Tibial artery (tissue), 4 donors: ENCODE measurements around the gene IFITM2.
A peak's percentile ranks its signal among the peaks of the same experiment; 100 is the strongest.
"Not testable (repeated sequence)": the region's sequence is repeated elsewhere in the genome, so short reads cannot be mapped to it uniquely, and the experiment has no call there.

Experiments
- DNase-seq, 2 donors: peaks; one replicate each; pipeline ENCODE4 v3.0.0-alpha.2; 2019
- H3K27ac ChIP-seq, 2 donors: fragments of 200-600 bp; sonication (generic) in 1 of 2; 1 replicate in 1 of 2; 2 replicates in 1 of 2; pipeline ENCODE4 v1.5.1; 2018 to 2019; ENCODE audit warnings: mild to moderate bottlenecking in 1 of 2
- H3K27me3 ChIP-seq, 2 donors: fragments of 200-600 bp; sonication (generic) in 1 of 2; one replicate each; pipeline versions ENCODE4 v1.5.1 to v1.6.0; 2016 to 2019
- H3K36me3 ChIP-seq, 3 donors: fragments of 200-600 bp; sonication (generic) in 2 of 3; one replicate each; pipeline ENCODE4 v1.5.1; 2016 to 2019; ENCODE audit warnings: mild to moderate bottlenecking in 2 of 3
- H3K4me1 ChIP-seq, 4 donors: fragments of 200-600 bp; sonication (generic) in 2 of 4; 1 replicate in 3 of 4; 2 replicates in 1 of 4; pipeline ENCODE4 v1.5.1; 2016 to 2019
- H3K4me3 ChIP-seq, 2 donors: fragments of 200-600 bp; sonication (generic) in 1 of 2; 1 replicate in 1 of 2; 2 replicates in 1 of 2; pipeline ENCODE4 v1.5.1; 2018 to 2019; ENCODE audit warnings: mild to moderate bottlenecking in 2 of 2
- H3K9me3 ChIP-seq, 3 donors: fragments of 200-600 bp; sonication (generic) in 1 of 3; one replicate each; pipeline ENCODE4 v1.5.1; 2016 to 2019
- intact Hi-C: fragments of 100-400 bp; cut with DNase I; formaldehyde crosslinking; loops from one replicate; pipeline ENCODE4 v1.15.0; 2023; ENCODE audit warnings: low total_unique reads
- TF ChIP-seq, protein P1 (sequence below), 2 experiments: fragments of 200-600 bp in 1 of 2; fragments of 450-650 bp in 1 of 2; IDR thresholded peaks; one replicate each; pipeline ENCODE4 v1.5.1; 2017 to 2019; ENCODE audit warnings: antibody characterized with exemption in 2 of 2, mild to moderate bottlenecking in 1 of 2, moderate library complexity in 1 of 2

IFITM2 gene

DNA sequence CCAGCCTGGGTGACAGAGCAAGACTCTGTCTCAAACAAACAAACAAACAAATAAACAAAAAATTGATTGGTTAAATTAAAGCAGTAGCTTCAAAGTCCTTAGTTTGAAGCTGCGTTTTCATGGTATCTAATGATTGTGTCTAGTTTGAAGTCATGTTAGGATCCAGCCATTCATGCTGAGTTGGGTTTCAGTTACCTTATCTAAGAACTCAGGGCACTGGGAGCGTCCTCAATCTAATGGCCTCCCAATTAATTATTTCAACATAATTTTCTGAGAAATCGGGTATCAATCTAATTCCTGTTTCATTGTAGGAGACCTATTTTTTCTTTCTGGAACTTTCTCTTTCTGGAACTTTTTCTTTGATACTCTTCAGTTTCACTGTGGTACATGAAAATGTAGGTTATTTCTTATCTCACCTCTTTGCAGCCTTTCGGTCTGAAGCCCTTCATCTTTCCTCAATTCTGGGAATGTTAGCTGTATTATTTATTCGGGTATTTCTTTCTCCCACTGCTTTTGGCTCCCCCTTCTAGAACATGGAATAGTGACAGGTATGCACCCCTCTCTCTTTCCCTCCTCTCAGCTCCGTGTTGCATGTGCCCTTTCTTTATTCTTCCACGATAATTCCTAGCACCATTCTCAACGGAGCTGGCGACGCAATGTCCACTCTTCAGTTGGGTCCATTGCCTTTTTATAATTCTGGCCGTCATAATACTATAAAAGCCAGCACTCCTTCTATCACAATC, 37.4 kb downstream of the IFITM2 start:
- Histone ChIP-seq H3K27me3 (no peaks in the 10 kb centered on the region), H3K4me3 (no peak overlapping the region), H3K27ac (no peak overlapping the region), H3K4me1 (no peaks in the 10 kb centered on the region), H3K9me3 (no peaks in the 10 kb centered on the region), H3K36me3 (no peaks in the 10 kb centered on the region)
- DNase-seq: no peak
- TF ChIP-seq, protein P1, sequence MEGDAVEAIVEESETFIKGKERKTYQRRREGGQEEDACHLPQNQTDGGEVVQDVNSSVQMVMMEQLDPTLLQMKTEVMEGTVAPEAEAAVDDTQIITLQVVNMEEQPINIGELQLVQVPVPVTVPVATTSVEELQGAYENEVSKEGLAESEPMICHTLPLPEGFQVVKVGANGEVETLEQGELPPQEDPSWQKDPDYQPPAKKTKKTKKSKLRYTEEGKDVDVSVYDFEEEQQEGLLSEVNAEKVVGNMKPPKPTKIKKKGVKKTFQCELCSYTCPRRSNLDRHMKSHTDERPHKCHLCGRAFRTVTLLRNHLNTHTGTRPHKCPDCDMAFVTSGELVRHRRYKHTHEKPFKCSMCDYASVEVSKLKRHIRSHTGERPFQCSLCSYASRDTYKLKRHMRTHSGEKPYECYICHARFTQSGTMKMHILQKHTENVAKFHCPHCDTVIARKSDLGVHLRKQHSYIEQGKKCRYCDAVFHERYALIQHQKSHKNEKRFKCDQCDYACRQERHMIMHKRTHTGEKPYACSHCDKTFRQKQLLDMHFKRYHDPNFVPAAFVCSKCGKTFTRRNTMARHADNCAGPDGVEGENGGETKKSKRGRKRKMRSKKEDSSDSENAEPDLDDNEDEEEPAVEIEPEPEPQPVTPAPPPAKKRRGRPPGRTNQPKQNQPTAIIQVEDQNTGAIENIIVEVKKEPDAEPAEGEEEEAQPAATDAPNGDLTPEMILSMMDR (IDR thresholded peaks at IDR 0.05): no peak
- intact Hi-C loops: no loop called here

DNA sequence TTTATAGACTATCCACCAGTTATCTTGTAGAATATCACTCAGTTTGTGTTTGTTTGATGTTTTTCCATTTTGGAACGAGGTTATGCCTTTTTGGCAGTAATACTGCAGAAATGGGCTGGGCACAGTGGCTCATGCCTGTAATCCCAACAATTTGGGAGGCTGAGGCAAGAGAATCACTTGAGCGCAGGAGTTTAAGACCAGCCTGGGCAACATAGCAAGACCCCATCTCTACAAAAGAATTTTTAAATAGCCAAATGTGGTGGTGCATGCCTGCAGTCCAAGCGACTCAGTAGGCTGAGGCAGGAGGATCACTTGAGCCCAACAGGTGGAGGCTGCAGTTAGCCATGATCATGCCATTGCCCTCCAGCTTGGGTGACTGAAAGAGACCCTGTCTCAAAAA, 38.9 kb downstream of the IFITM2 start:
- H3K4me1 ChIP-seq: peaks cover 0 to 3% (median 0%) of the 10 kb centered on the region in 4 donors
- H3K27ac ChIP-seq: no peak overlapping the region
- DNase-seq: no peak
- H3K4me3 ChIP-seq: no peak overlapping the region
- no peaks in the 10 kb centered on the region for H3K9me3 ChIP-seq
- H3K27me3 ChIP-seq: no peaks in the 10 kb centered on the region
- intact Hi-C loops: no loop called here
- no peaks in the 10 kb centered on the region for H3K36me3 ChIP-seq
- TF ChIP-seq, protein P1 (IDR thresholded peaks at IDR 0.05): no peak

DNA sequence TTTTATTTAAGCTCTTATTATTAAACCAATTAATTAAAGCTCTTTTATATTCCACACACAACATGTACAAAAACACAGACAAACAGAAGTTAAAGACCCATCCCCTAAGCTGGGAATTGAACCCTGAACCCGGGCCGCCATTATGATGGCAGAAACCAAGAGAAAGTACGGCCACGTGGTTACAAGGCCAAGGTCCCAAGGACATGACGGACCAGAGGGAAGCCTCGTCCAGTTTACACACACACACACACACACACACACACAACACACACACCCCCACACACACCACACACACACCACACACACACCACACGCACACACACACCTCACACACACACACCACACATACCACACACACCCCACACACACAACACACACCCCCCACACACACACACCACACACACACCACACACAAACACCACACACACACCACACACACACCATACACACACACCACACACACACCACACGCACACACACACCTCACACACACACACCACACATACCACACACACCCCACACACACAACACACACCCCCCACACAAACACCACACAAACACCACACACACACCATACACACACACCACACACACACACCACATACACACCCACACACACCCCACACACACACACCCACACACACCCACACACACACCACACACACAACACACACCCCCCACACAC, 41.8 kb downstream of the IFITM2 start:
- peaks cover 0 to 22% (median 18%) of the 10 kb centered on the region in 4 donors for H3K4me1 ChIP-seq
- H3K36me3 ChIP-seq, H3K4me3 ChIP-seq, H3K9me3 ChIP-seq, H3K27me3 ChIP-seq, H3K27ac ChIP-seq, intact Hi-C loops: not testable (repeated sequence)
- peak in 1 of 2 donors; percentile 51 for DNase-seq

DNA sequence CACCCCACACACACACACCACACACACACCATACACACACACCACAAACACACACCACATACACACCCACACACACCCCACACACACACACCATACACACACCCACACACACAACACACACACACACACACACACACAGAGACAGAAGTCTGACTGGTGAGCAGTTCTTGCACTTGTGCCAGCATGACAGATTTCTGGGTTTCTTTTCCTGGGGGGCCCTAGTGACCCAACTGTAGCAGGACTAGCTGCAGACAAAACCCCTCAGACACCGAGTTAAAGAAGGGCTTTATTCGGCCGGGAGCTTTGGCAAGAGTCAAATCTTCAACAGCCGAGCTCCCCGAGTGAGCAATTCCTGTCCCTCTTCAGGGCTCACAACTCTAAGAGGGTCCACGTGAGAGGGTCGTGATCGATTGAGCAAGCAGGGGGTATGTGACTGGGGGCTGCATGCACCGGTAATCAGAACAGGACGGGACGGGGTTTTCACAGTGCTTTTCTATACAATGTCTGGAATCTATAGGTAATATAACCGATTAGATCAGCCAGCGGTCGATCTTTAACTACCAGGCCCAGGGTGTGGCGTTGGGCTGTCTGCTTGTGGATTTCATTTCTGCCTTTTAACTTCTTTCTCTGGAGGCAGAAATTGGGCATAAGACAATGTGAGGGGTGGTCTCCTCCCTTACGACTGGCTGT, 42.6 kb downstream of the IFITM2 start:
- H3K9me3 ChIP-seq, H3K27me3 ChIP-seq, H3K4me3 ChIP-seq, H3K36me3 ChIP-seq, H3K27ac ChIP-seq, intact Hi-C loops: not testable (repeated sequence)
- DNase-seq: peak in 1 of 2 donors; percentile 7
- peaks cover 0 to 27% (median 20%) of the 10 kb centered on the region in 4 donors for H3K4me1 ChIP-seq

DNA sequence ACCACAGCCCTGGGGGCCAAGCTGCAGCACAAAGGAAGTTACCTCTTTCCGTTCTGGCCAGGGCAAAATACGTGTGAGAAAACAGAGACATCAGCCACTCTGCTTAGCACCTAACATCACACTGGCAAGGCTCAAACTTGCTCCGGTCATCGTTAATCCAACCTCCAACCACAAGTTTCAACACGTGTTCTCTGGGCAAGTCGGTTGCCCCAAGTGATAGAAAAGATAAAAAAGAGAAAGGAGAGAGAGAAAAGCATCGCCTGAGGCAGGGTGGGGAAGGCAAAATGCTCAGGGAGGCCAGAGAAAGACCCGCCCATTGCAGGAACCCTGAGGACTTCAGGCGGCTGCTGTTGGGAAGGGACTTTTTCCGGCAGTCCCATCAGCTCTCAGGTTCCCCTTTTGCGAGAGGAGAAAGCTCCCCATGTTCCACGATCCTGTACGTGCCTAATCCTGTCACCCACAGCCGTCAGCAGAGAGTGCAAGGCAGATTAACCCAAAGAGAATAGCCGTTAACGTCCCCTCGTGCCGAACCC, 43.2 kb downstream of the IFITM2 start:
- peaks cover 0 to 33% (median 26%) of the 10 kb centered on the region in 4 donors for H3K4me1 ChIP-seq
- no peaks in the 10 kb centered on the region for H3K36me3 ChIP-seq
- TF ChIP-seq, protein P1 (IDR thresholded peaks at IDR 0.05): no peak
- no peaks in the 10 kb centered on the region for H3K27me3 ChIP-seq
- H3K4me3 ChIP-seq: no peak overlapping the region
- intact Hi-C loops: no loop called here
- peak in 1 of 2 donors; percentile 61 for DNase-seq
- H3K27ac ChIP-seq: no peak overlapping the region
- no peaks in the 10 kb centered on the region for H3K9me3 ChIP-seq

DNA sequence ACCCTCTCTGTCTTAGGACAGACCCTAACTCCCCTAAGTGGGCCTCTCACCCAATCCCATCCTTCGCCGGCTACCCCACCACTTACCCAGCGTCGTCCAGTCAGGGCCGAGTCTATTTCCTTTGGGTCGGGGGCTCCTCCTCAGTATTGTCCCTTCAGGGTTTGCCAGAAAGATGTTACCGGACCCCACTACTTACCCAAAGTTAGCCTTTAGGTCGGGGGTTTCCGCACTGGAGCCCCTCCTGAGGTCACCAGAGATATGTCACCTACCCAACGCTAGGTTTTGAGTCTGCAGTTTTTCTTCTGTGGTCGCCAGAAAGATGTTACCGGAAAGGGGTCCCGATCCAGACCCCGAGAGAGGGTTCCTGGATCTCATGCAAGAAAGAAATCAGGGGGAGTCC, 43.8 kb downstream of the IFITM2 start:
- TF ChIP-seq, protein P1 (IDR thresholded peaks at IDR 0.05): no peak
- peaks cover 0 to 33% (median 26%) of the 10 kb centered on the region in 4 donors for H3K4me1 ChIP-seq
- H3K27ac ChIP-seq: no peak overlapping the region
- no peaks in the 10 kb centered on the region for H3K27me3 ChIP-seq
- peak in 1 of 2 donors; percentile 39 for DNase-seq
- intact Hi-C loops: no loop called here
- H3K4me3 ChIP-seq: no peak overlapping the region
- no peaks in the 10 kb centered on the region for H3K9me3 ChIP-seq
- H3K36me3 ChIP-seq: no peaks in the 10 kb centered on the region
